Uterus (tissue), 4 donors: Measurements from ENCODE around the gene HTT. TPM values are rescaled to one million over a fixed set of nuclear protein-coding genes. Genes with fewer than 3 reads are reported as not detected.

ENCODE experiments used
- DNase-seq, 2 donors: peaks; one replicate each; pipeline ENCODE4 v3.0.0-alpha.2; 2019 to 2020
- H3K27ac ChIP-seq, 2 donors: fragments of 200-600 bp; sonication (generic); 1 replicate in 1 of 2; 2 replicates in 1 of 2; pipeline ENCODE4 v1.5.1; 2016 to 2018
- H3K27me3 ChIP-seq, 2 donors: fragments of 200-600 bp; sonication (generic); one replicate each; pipeline ENCODE4 v1.5.1; 2018 to 2019; ENCODE audit warnings: control low read depth in 1 of 2
- H3K36me3 ChIP-seq, 2 donors: fragments of 200-600 bp; sonication (generic); one replicate each; pipeline ENCODE4 v1.5.1; 2019; ENCODE audit warnings: control low read depth in 1 of 2
- H3K4me1 ChIP-seq, 2 donors: fragments of 200-600 bp; sonication (generic); one replicate each; pipeline ENCODE4 v1.5.1; 2018 to 2019; ENCODE audit warnings: control low read depth in 1 of 2
- H3K4me3 ChIP-seq, 2 donors: fragments of 200-600 bp; sonication (generic); 1 replicate in 1 of 2; 2 replicates in 1 of 2; pipeline ENCODE4 v1.5.1; 2018 to 2019; ENCODE audit warnings: mild to moderate bottlenecking in 1 of 2
- H3K9me3 ChIP-seq, 2 donors: fragments of 200-600 bp; sonication (generic); one replicate each; pipeline ENCODE4 v1.5.1; 2019; ENCODE audit warnings: control low read depth in 1 of 2
- POLR2A ChIP-seq, 2 donors: fragments of 450-650 bp; IDR thresholded peaks; one replicate each; pipeline ENCODE4 v1.6.1; 2016; ENCODE audit warnings: antibody characterized with exemption in 2 of 2, mild to moderate bottlenecking in 1 of 2, moderate library complexity in 1 of 2
- intact Hi-C: fragments of 100-400 bp; cut with DNase I; formaldehyde crosslinking; loops from one replicate; pipeline ENCODE4 v1.15.1; 2023; ENCODE audit warnings: low total_unique reads
- total RNA-seq, 4 donors: library from RNA; depleted of rRNA in 3 of 4; stranded (reverse); fragments of >200 nt in 3 of 4; gene quantifications; one replicate each; pipeline versions ENCODE4 v1.1.0 to v1.2.4, GENCODE V29; 2014 to 2023
- TF ChIP-seq, protein P1 (sequence below), 4 experiments: fragments of 200-600 bp in 2 of 4; fragments of 450-650 bp in 2 of 4; sonication (generic) in 2 of 4; IDR thresholded peaks; one replicate each; pipeline ENCODE4 v1.5.1; 2016 to 2019; ENCODE audit warnings: antibody characterized with exemption in 4 of 4, mild to moderate bottlenecking in 2 of 4, moderate library complexity in 1 of 4
- donor health status: DM: yes; HTN: yes; CAD: no.

Gene HTT
- total RNA-seq: 10 to 100 TPM; 10.9 to 81.4 (median 49.8) TPM

DNA sequence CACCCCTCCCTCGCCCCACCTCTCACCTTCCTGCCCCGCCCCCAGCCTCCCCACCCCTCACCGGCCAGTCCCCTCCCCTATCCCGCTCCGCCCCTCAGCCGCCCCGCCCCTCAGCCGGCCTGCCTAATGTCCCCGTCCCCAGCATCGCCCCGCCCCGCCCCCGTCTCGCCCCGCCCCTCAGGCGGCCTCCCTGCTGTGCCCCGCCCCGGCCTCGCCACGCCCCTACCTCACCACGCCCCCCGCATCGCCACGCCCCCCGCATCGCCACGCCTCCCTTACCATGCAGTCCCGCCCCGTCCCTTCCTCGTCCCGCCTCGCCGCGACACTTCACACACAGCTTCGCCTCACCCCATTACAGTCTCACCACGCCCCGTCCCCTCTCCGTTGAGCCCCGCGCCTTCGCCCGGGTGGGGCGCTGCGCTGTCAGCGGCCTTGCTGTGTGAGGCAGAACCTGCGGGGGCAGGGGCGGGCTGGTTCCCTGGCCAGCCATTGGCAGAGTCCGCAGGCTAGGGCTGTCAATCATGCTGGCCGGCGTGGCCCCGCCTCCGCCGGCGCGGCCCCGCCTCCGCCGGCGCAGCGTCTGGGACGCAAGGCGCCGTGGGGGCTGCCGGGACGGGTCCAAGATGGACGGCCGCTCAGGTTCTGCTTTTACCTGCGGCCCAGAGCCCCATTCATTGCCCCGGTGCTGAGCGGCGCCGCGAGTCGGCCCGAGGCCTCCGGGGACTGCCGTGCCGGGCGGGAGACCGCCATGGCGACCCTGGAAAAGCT, at the start of gene HTT, which contains the start of gene HTT-AS:
HTT (plus strand) TSS at position 604 of the 768 bp plus-strand sequence; CDS start at position 749, 145 bp downstream.
HTT-AS (minus strand) TSS at position 461 of the 768 bp plus-strand sequence.
- Histone ChIP-seq H3K27ac (peak within 1 kb of the TSS; percentile 85 to 91), H3K27me3 (no peaks in the 10 kb centered on the region), H3K4me1 (peaks cover 0 to 7% of the 10 kb centered on the region in 2 donors), H3K4me3 (peak within 1 kb of the TSS; percentile 73 to 94), H3K36me3 (no peaks in the 10 kb centered on the region), H3K9me3 (no peaks in the 10 kb centered on the region)
- peak; percentile 96 to 98 for DNase-seq
- TF ChIP-seq, protein P1, sequence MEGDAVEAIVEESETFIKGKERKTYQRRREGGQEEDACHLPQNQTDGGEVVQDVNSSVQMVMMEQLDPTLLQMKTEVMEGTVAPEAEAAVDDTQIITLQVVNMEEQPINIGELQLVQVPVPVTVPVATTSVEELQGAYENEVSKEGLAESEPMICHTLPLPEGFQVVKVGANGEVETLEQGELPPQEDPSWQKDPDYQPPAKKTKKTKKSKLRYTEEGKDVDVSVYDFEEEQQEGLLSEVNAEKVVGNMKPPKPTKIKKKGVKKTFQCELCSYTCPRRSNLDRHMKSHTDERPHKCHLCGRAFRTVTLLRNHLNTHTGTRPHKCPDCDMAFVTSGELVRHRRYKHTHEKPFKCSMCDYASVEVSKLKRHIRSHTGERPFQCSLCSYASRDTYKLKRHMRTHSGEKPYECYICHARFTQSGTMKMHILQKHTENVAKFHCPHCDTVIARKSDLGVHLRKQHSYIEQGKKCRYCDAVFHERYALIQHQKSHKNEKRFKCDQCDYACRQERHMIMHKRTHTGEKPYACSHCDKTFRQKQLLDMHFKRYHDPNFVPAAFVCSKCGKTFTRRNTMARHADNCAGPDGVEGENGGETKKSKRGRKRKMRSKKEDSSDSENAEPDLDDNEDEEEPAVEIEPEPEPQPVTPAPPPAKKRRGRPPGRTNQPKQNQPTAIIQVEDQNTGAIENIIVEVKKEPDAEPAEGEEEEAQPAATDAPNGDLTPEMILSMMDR (IDR thresholded peaks at IDR 0.05): peak in 2 of 4 experiments; percentile 27 to 39
- TF ChIP-seq POLR2A (IDR thresholded peaks at IDR 0.05): peak; percentile 48 to 81
- intact Hi-C loops: no loop called here

GRCh38 chr4:3025881-3026280, 48.6 kb upstream of the HTT start:
- Histone ChIP-seq H3K9me3 (no peaks in the 10 kb centered on the region), H3K4me1 (no peaks in the 10 kb centered on the region), H3K27me3 (no peaks in the 10 kb centered on the region), H3K27ac (no peak overlapping the region), H3K4me3 (no peak overlapping the region), H3K36me3 (no peaks in the 10 kb centered on the region)
- DNase-seq: no peak
- no peak for TF ChIP-seq POLR2A (IDR thresholded peaks at IDR 0.05)
- TF ChIP-seq, protein P1 (IDR thresholded peaks at IDR 0.05): no peak
- intact Hi-C loops: no loop called here

DNA sequence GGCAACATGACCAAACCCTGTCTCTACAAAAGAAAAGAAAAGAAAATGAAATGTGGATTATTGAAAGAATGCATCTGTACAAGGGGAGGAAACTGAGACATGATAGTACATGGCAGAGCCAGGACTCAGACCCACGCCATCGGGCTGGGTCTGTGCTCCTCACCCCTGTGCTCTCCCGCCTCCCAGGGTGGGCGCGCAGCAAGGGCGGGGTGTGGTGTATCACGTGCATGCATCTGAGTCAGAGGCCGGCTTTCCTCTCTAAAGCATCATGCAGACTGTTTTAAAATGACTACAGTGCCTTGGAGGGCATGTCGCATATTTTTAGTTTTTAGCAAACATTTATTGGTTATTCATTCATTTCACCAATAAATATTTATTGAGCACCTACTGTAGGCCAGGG, 47.9 kb upstream of the HTT start:
- Histone ChIP-seq H3K27me3 (no peaks in the 10 kb centered on the region), H3K4me3 (no peak overlapping the region), H3K27ac (no peak overlapping the region), H3K36me3 (no peaks in the 10 kb centered on the region), H3K9me3 (no peaks in the 10 kb centered on the region), H3K4me1 (no peaks in the 10 kb centered on the region)
- intact Hi-C loops: no loop called here
- DNase-seq: no peak
- TF ChIP-seq POLR2A (IDR thresholded peaks at IDR 0.05): no peak
- TF ChIP-seq, protein P1 (IDR thresholded peaks at IDR 0.05): no peak

- TF ChIP-seq, protein P1 (IDR thresholded peaks at IDR 0.05): no peak
- TF ChIP-seq POLR2A (IDR thresholded peaks at IDR 0.05): no peak
- intact Hi-C loops: no loop called here
These were observed 45.0 kb upstream of the HTT start for GRCh38 chr4:3029464-3029863.

GRCh38 chr4:3030566-3031356, 43.7 kb upstream of the HTT start:
- intact Hi-C loops: no loop called here

More at GRCh38 chr4:3029464-3029863, 45.0 kb upstream of the HTT start:
- Histone ChIP-seq H3K36me3 (no peaks in the 10 kb centered on the region), H3K4me1 (no peaks in the 10 kb centered on the region), H3K9me3 (no peaks in the 10 kb centered on the region), H3K4me3 (no peak overlapping the region), H3K27me3 (no peaks in the 10 kb centered on the region), H3K27ac (no peak overlapping the region)
- DNase-seq: no peak

More at GRCh38 chr4:3030566-3031356, 43.7 kb upstream of the HTT start:
- Histone ChIP-seq H3K27ac (no peak overlapping the region), H3K4me3 (no peak overlapping the region), H3K27me3 (no peaks in the 10 kb centered on the region), H3K36me3 (no peaks in the 10 kb centered on the region), H3K9me3 (no peaks in the 10 kb centered on the region), H3K4me1 (no peaks in the 10 kb centered on the region)
- no peak for DNase-seq
- TF ChIP-seq POLR2A (IDR thresholded peaks at IDR 0.05): no peak
- TF ChIP-seq, protein P1 (IDR thresholded peaks at IDR 0.05): no peak
